Measurements from ENCODE around the gene SLCO1B1. TPM values are rescaled to one million over a fixed set of nuclear protein-coding genes. Genes with fewer than 3 reads are reported as not detected.

SLCO1B1 gene
- total RNA-seq, 1 experiment from 2014 or later: 0.18 TPM

- Histone ChIP-seq H3K36me3 (ENCODE audit: control insufficient read depth, insufficient read depth, low read length) (no peaks in the 10 kb centered on the region), H3K27me3 (replicated peaks; ENCODE audit: control insufficient read depth, insufficient read depth, low read length) (no peaks in the 10 kb centered on the region), H3K4me1 (no peaks in the 10 kb centered on the region), H3K4me3 (ENCODE audit: low read depth, low read length) (no peak overlapping the region), H3K9me3 (no peaks in the 10 kb centered on the region; the same call in 1 of the 2 replicates)
- H3K27me3 Mint-ChIP-seq (ENCODE audit: insufficient read depth, unreplicated experiment): no peaks in the 10 kb centered on the region
- CTCF ChIA-PET: no interaction called here
- DNase-seq: no peak
- TF ChIP-seq CTCF (IDR thresholded peaks at IDR 0.05; ENCODE audit: insufficient read depth in 1 of 2, low read depth in 1 of 2, low read length in 1 of 2, severe bottlenecking in 1 of 2, unreplicated experiment in 1 of 2): no peak
- no peaks in the 10 kb centered on the region for H3K36me3 Mint-ChIP-seq (ENCODE audit: insufficient read depth, unreplicated experiment)
- intact Hi-C loops (cut with micrococcal nuclease; ENCODE audit: unreplicated experiment): no loop called here
- POLR2A ChIA-PET: no interaction called here
- H3K9me3 Mint-ChIP-seq (ENCODE audit: unreplicated experiment): peaks cover 10% of the 10 kb centered on the region
- no TSS peak for BruUV-seq (replicated peaks)
- peaks cover 8% of the 10 kb centered on the region for H3K4me1 Mint-ChIP-seq (ENCODE audit: low read depth, unreplicated experiment)
- H3K27ac Mint-ChIP-seq (ENCODE audit: unreplicated experiment): no peak overlapping the region
- no peak overlapping the region for H3K4me3 Mint-ChIP-seq (ENCODE audit: unreplicated experiment)
Observed at GRCh38 chr12:21155522-21156351, 24.7 kb downstream of the SLCO1B1 start.

- intact Hi-C loops (cut with micrococcal nuclease; ENCODE audit: unreplicated experiment): no loop called here
- Histone ChIP-seq H3K27me3 (replicated peaks; ENCODE audit: control insufficient read depth, insufficient read depth, low read length) (no peaks in the 10 kb centered on the region), H3K4me1 (no peaks in the 10 kb centered on the region), H3K36me3 (ENCODE audit: control insufficient read depth, insufficient read depth, low read length) (no peaks in the 10 kb centered on the region), H3K4me3 (ENCODE audit: low read depth, low read length) (no peak overlapping the region), H3K9me3 (no peaks in the 10 kb centered on the region; the same call in 1 of the 2 replicates)
- H3K4me3 Mint-ChIP-seq (ENCODE audit: unreplicated experiment): no peak overlapping the region
- no TSS peak for BruUV-seq (replicated peaks)
- H3K27ac Mint-ChIP-seq (ENCODE audit: unreplicated experiment): no peak overlapping the region
- H3K4me1 Mint-ChIP-seq (ENCODE audit: low read depth, unreplicated experiment): no peaks in the 10 kb centered on the region
- H3K36me3 Mint-ChIP-seq (ENCODE audit: insufficient read depth, unreplicated experiment): no peaks in the 10 kb centered on the region
- ChIA-PET CTCF (no interaction called here), POLR2A (no interaction called here)
- H3K9me3 Mint-ChIP-seq (ENCODE audit: unreplicated experiment): peaks cover 1% of the 10 kb centered on the region
- TF ChIP-seq CTCF (IDR thresholded peaks at IDR 0.05; ENCODE audit: insufficient read depth in 1 of 2, low read depth in 1 of 2, low read length in 1 of 2, severe bottlenecking in 1 of 2, unreplicated experiment in 1 of 2): no peak
- peaks cover 3% of the 10 kb centered on the region for H3K27me3 Mint-ChIP-seq (ENCODE audit: insufficient read depth, unreplicated experiment)
- no peak for DNase-seq
Observed at GRCh38 chr12:21165048-21165447, 34.1 kb downstream of the SLCO1B1 start.

- no peak overlapping the region for H3K4me3 ChIP-seq (ENCODE audit: low read depth, low read length)
- peaks cover 3% of the 10 kb centered on the region for H3K27me3 Mint-ChIP-seq (ENCODE audit: insufficient read depth, unreplicated experiment)
- peak; percentile 76 to 96 for TF ChIP-seq CTCF (IDR thresholded peaks at IDR 0.05; ENCODE audit: insufficient read depth in 1 of 2, low read depth in 1 of 2, low read length in 1 of 2, severe bottlenecking in 1 of 2, unreplicated experiment in 1 of 2)
- no peaks in the 10 kb centered on the region for H3K36me3 Mint-ChIP-seq (ENCODE audit: insufficient read depth, unreplicated experiment)
- intact Hi-C loops (cut with micrococcal nuclease; ENCODE audit: unreplicated experiment): loop anchor here (1.0 kb wide), 8 partner anchors 26 to 524 kb away; no protein-coding TSS in a partner anchor
- ChIA-PET CTCF (no interaction called here), POLR2A (no interaction called here)
- no peaks in the 10 kb centered on the region for H3K9me3 Mint-ChIP-seq (ENCODE audit: unreplicated experiment)
- no TSS peak for BruUV-seq (replicated peaks)
- DNase-seq: peak; percentile 67 to 81
- H3K36me3 ChIP-seq (ENCODE audit: control insufficient read depth, insufficient read depth, low read length): no peaks in the 10 kb centered on the region
- no peaks in the 10 kb centered on the region for H3K4me1 Mint-ChIP-seq (ENCODE audit: low read depth, unreplicated experiment)
- H3K4me1 ChIP-seq: no peaks in the 10 kb centered on the region
- no peaks in the 10 kb centered on the region for H3K9me3 ChIP-seq
- H3K27ac Mint-ChIP-seq (ENCODE audit: unreplicated experiment): no peak overlapping the region
- H3K4me3 Mint-ChIP-seq (ENCODE audit: unreplicated experiment): no peak overlapping the region
- H3K27me3 ChIP-seq (replicated peaks; ENCODE audit: control insufficient read depth, insufficient read depth, low read length): no peaks in the 10 kb centered on the region
Observed at GRCh38 chr12:21169878-21170472, 39.0 kb downstream of the SLCO1B1 start.

Measured in Caco-2 (cell line).